ENCODE measurements around the gene OSBPL2.

OSBPL2 gene

DNA sequence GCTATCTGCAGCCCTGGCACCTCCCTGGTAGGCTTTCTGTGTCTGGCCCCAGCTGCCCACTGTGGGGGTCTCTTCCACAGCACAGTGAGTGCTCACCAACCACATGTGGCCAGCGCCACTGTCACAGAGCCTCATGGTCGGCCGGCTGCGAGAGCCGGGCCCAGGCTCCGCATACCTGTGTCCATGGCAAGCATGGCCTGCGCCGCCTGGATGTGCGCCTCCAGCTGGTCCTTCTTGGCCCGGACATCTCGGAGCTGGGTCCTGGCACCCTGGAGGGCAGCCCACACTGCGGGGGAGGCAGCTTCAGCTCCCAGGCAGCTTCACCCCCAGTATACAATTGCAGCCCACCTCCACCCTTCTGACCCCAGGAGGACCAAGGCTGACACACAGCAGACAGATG lies 77.5 kb downstream of the OSBPL2 start:
- H3K4me3 ChIP-seq (ENCODE audit: low read depth, low read length) = no peak overlapping the region
- no peak for DNase-seq (ENCODE audit: low read depth)
- TF ChIP-seq, protein P1, sequence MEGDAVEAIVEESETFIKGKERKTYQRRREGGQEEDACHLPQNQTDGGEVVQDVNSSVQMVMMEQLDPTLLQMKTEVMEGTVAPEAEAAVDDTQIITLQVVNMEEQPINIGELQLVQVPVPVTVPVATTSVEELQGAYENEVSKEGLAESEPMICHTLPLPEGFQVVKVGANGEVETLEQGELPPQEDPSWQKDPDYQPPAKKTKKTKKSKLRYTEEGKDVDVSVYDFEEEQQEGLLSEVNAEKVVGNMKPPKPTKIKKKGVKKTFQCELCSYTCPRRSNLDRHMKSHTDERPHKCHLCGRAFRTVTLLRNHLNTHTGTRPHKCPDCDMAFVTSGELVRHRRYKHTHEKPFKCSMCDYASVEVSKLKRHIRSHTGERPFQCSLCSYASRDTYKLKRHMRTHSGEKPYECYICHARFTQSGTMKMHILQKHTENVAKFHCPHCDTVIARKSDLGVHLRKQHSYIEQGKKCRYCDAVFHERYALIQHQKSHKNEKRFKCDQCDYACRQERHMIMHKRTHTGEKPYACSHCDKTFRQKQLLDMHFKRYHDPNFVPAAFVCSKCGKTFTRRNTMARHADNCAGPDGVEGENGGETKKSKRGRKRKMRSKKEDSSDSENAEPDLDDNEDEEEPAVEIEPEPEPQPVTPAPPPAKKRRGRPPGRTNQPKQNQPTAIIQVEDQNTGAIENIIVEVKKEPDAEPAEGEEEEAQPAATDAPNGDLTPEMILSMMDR (IDR thresholded peaks at IDR 0.05; ENCODE audit: insufficient read depth, low read depth, low read length, missing control alignments) = no peak

DNA sequence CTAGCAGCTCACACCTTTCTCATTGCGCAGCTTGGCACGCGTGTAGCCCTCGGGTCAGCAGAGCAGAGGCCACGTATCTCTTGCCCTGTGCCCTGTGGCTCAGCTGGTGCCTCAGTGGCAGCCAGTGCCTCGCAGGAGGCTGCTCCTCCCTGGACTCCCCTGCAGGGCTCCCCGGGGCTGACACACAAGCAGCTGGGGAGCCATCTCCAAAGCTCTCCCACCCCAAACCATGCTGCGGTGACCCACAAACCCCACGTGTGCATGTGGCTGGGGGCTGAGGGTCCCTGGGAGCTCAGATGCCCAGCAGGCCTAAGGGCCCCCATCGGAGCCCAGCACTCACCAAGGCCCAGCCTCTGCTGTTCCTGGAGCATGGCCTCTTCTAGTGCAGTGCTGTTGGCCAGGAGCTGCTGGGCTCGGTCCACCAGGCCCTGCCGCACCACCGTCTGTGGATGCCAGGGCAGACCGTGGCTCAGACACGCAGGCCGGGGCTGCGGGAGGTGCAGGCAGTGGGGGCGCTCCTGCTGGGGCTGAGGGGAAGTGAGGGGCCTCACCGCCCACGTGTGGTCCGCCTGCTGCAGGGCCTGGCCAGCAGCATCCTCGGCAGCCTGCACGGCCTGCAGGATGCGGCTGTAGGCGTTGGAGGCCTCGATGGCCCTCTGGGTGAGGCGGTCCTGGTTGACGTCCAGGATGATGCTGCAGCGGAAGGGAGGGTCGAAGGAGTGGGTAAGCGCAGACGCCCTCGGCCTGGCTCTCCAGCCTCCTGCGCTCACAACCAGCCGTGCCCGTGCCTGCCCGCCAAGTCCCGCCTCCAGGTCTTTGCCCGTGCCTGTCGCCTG lies 78.2 kb downstream of the OSBPL2 start:
- TF ChIP-seq, protein P1 (IDR thresholded peaks at IDR 0.05; ENCODE audit: insufficient read depth, low read depth, low read length, missing control alignments) = no peak
- H3K4me3 ChIP-seq (ENCODE audit: low read depth, low read length) = no peak overlapping the region
- no peak for DNase-seq (ENCODE audit: low read depth)

DNA sequence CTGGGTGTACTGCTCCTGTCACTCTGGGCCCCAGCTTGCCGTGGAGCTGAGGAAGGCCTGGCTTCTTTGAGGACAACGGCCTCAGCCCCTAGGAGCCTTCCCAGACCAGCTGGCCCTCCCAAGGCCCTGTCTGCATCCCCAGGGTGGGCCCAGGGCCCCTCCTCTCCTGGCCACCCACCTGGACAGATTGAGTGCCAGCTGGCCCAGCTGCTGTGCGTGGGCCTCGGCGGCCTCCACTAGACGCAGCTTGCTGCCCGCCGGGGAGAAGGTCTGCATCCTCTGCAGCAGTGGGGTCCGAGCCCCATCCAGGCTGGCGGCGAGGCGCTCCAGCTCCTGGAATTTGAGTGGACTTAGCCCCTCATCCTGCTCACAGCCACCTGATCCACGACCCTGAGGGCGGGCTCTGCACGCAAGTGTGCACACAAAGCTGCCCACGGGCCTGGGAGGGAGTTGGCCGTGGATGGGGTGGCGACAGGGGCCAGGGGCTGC lies 78.9 kb downstream of the OSBPL2 start:
- TF ChIP-seq, protein P1 (IDR thresholded peaks at IDR 0.05; ENCODE audit: insufficient read depth, low read depth, low read length, missing control alignments) = no peak
- H3K4me3 ChIP-seq (ENCODE audit: low read depth, low read length) = no peak overlapping the region
- no peak for DNase-seq (ENCODE audit: low read depth)

DNA sequence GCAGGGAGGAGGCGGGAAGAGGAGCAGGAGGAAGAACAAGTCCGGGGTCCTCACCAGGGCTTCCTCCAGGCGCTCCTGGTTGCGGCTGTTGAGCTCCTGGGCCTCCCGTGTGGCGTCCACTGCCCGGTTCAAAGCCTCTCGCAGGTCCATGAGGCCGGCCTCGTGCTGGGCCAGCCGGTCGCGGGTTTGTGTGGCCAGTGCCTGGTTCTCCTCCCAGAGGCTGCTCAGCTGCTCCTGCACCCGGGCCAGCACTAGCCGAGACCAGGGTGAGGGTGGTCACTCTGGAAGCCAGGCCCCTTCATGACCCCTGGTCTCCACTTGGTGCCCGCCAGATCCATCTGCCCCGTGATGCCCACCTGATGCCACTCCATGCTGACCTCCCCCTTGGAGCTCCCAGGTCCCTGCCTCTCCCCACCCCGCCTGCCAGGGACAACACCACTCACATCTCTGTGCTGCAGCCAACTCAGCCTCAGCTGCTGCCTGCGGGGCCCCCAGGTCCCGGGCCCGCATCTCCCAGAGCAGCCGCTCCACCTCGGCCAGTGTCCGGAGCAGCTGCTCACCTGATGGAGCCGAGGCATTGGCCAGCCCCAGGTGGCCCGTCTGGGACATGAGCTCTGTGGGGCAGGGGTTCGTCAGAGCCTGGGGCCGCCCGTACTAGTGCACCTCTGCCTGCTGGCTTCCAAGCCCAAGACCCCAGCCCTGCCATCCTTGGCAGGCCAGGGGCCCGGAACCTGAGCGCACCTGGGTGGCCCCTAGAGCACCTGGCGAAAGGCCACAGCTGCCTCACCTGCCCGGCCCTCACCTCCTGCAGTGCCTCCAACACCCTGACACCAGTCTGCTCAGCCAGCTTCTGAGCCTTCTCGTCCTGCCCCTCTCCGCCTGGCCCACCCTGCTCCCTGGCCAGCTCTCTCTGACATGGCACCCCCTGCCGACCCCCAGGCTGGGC lies 80.4 kb downstream of the OSBPL2 start:
- TF ChIP-seq, protein P1 (IDR thresholded peaks at IDR 0.05; ENCODE audit: insufficient read depth, low read depth, low read length, missing control alignments) = no peak
- DNase-seq (ENCODE audit: low read depth) = no peak
- no peak overlapping the region for H3K4me3 ChIP-seq (ENCODE audit: low read depth, low read length)

DNA sequence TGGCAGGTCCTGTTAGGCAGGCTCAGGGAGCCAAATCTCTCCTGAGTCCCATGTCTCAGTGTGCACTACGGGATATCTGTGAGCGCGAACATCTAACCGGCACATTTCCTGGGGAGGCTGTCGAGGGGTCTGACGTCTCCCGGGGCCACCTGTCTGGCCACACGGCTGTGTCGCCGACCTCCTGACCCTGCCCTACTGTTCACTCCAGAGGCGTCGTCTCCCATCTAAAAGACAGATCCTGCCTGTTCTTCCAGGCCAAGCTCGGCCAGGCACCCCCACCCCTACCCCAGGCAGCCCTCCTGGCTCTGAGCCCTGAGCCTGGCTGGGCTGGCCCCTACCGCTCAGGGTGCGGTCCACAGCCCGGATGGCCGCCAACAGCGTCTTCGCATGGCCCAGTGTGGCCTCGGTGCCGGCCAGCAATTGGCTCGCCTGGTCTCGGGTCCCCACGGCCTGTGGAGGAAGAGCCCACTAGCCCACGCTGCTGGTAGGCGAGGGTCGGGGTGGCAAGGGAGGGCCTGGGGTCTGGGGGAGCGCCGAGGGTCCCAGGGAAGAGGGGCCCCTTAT lies 81.1 kb downstream of the OSBPL2 start:
- no peak for DNase-seq (ENCODE audit: low read depth)
- TF ChIP-seq, protein P1 (IDR thresholded peaks at IDR 0.05; ENCODE audit: insufficient read depth, low read depth, low read length, missing control alignments) = no peak
- no peak overlapping the region for H3K4me3 ChIP-seq (ENCODE audit: low read depth, low read length)

DNA sequence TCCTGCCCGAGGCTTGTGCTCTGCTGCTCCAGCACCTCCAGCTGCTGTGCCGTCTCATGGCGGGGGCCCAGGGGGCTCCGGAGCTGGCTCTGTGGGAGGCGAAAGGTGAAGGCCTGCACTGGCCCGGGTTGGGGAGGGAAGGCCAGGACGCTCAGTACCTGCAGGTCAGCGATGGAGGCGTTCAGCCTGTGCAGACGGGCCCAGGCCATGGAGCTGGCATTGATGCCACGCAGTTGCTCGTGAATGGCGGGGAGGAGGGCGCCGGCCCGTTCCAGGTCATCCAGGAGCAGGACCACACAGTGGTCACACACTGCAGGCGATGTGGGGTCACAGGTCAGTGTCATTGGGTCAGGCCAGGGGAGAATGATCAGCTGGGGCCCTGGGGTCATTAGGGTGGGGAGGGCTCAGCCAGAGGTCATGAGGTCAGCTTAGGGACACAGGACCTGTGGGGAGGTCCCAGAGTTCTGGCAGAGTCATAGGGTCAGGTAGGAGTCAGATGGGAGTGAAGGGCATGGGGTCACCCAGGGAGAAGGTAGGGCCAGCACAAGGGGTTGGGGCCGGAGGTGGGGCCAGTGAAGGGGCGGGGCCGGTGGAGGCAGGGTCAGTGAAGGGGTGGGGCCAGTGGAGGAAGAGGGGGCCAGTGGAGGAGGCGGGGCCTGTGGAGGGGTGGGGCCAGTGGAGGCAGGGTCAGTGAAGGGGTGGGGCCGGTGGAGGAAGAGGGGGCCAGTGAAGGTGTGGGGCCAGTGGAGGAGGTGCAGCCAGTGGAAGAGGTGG lies 82.4 kb downstream of the OSBPL2 start:
- TF ChIP-seq, protein P1 (IDR thresholded peaks at IDR 0.05; ENCODE audit: insufficient read depth, low read depth, low read length, missing control alignments) = no peak
- peak; percentile 52 for DNase-seq (ENCODE audit: low read depth)
- H3K4me3 ChIP-seq (ENCODE audit: low read depth, low read length) = no peak overlapping the region

Measured in GM12865 (cell line).